Trophoblast cell (in vitro differentiated cells and primary cell): ENCODE data around the gene IER3.
"Not testable (repeated sequence)": the region's sequence is repeated elsewhere in the genome, so short reads cannot be mapped to it uniquely, and the experiment has no call there.

Experiments
- DNase-seq, 2 donors: peaks; one replicate each; pipeline ENCODE4 v3.0.0-alpha.2; 2016
- H2AFZ ChIP-seq: 2 replicates; pipeline ENCODE4 v1.6.1; 2013; ENCODE audit warnings: low read length, moderate library complexity, mild to moderate bottlenecking; ENCODE audit not compliant: insufficient read depth, poor library complexity
- H2AK5ac ChIP-seq: 2 replicates; pipeline ENCODE4 v1.6.1; 2013; ENCODE audit warnings: mild to moderate bottlenecking, low read length
- H2BK120ac ChIP-seq: 2 replicates; pipeline ENCODE4 v1.6.1; 2013; ENCODE audit warnings: low read length, mild to moderate bottlenecking, moderate library complexity; ENCODE audit not compliant: insufficient read depth, poor library complexity
- H2BK12ac ChIP-seq: 2 replicates; pipeline ENCODE4 v1.6.1; 2013; ENCODE audit warnings: mild to moderate bottlenecking, low read length, moderate library complexity
- H2BK5ac ChIP-seq: 2 replicates; pipeline ENCODE4 v1.6.1; 2013; ENCODE audit warnings: low read length, low read depth, moderate library complexity, mild to moderate bottlenecking; ENCODE audit not compliant: poor library complexity
- H3K14ac ChIP-seq: 2 replicates; pipeline ENCODE4 v1.6.1; 2013; ENCODE audit warnings: mild to moderate bottlenecking, low read length
- H3K18ac ChIP-seq: 2 replicates; pipeline ENCODE4 v1.6.1; 2013; ENCODE audit warnings: mild to moderate bottlenecking, low read length
- H3K23ac ChIP-seq: 2 replicates; pipeline ENCODE4 v1.6.1; 2013; ENCODE audit warnings: low read length
- H3K27ac ChIP-seq: 2 replicates; pipeline ENCODE4 v1.5.1; 2013; ENCODE audit warnings: low read depth, mild to moderate bottlenecking, inconsistent platforms, low read length, moderate library complexity
- H3K27me3 ChIP-seq: 2 replicates; pipeline ENCODE4 v1.6.1; 2013; ENCODE audit warnings: inconsistent platforms, mild to moderate bottlenecking, low read length, moderate library complexity; ENCODE audit not compliant: insufficient read depth
- H3K36me3 ChIP-seq, 2 experiments: 1 replicate in 1 of 2; 2 replicates in 1 of 2; pipeline ENCODE4 v1.6.1; 2013; ENCODE audit warnings: low read length in 2 of 2, mild to moderate bottlenecking in 2 of 2, moderate library complexity in 1 of 2; ENCODE audit not compliant: insufficient read depth in 2 of 2, control insufficient read depth in 1 of 2
- H3K4ac ChIP-seq: 2 replicates; pipeline ENCODE4 v1.6.1; 2013; ENCODE audit warnings: low read depth, mild to moderate bottlenecking, low read length, moderate library complexity
- H3K4me1 ChIP-seq, 2 experiments: 1 replicate in 1 of 2; 2 replicates in 1 of 2; pipeline ENCODE4 v1.6.1; 2013; ENCODE audit warnings: low read length in 2 of 2, mild to moderate bottlenecking in 2 of 2, moderate library complexity in 1 of 2; ENCODE audit not compliant: insufficient read depth in 2 of 2, control insufficient read depth in 1 of 2
- H3K4me2 ChIP-seq: 2 replicates; pipeline ENCODE4 v1.6.1; 2013; ENCODE audit warnings: inconsistent platforms, mild to moderate bottlenecking, low read length, moderate library complexity
- H3K4me3 ChIP-seq: 2 replicates; pipeline ENCODE4 v1.5.1; 2013; ENCODE audit warnings: mild to moderate bottlenecking, low read depth, low read length, inconsistent platforms
- H3K79me1 ChIP-seq: one replicate; pipeline ENCODE4 v1.6.1; 2013; ENCODE audit warnings: low read length
- H3K79me2 ChIP-seq: 2 replicates; pipeline ENCODE4 v1.6.1; 2013; ENCODE audit warnings: low read length, mild to moderate bottlenecking; ENCODE audit not compliant: control insufficient read depth, insufficient read depth, poor library complexity
- H3K9ac ChIP-seq: 2 replicates; pipeline ENCODE4 v1.6.1; 2013; ENCODE audit warnings: mild to moderate bottlenecking, low read length
- H3K9me3 ChIP-seq: 2 replicates; pipeline ENCODE4 v1.6.1; 2013; ENCODE audit warnings: low read depth, mild to moderate bottlenecking, control low read depth, inconsistent platforms, low read length; ENCODE audit not compliant: insufficient read depth
- H4K12ac ChIP-seq: 2 replicates; pipeline ENCODE4 v1.6.1; 2013; ENCODE audit warnings: low read depth, mild to moderate bottlenecking, low read length, moderate library complexity
- H4K8ac ChIP-seq: 2 replicates; pipeline ENCODE4 v1.6.1; 2013; ENCODE audit warnings: low read depth, mild to moderate bottlenecking, low read length, moderate library complexity
- H4K91ac ChIP-seq: one replicate; pipeline ENCODE4 v1.6.1; 2013; ENCODE audit warnings: low read depth, mild to moderate bottlenecking, low read length, moderate library complexity
- WGBS: extraction: QIAGEN DNeasy Blood & Tissue Kit; methylation state at CpG from one replicate; pipeline ENCODE4 v1.1.7; 2013; ENCODE audit warnings: missing lambda C conversion rate; ENCODE audit not compliant: insufficient read length, insufficient coverage; ENCODE audit errors: extremely low coverage; 5-methylcytosine and 5-hydroxymethylcytosine counted together

IER3 gene

GRCh38 chr6:30723843-30724741 lies 20.3 kb downstream of the IER3 start:
- Histone ChIP-seq H3K36me3 (peaks cover 33 to 44% of the 10 kb centered on the region in 2 experiments), H3K79me2 (peaks cover 17% of the 10 kb centered on the region), H3K4me3 (peak overlapping the region; percentile 39), H3K79me1 (peaks cover 20% of the 10 kb centered on the region), H3K4ac (peak overlapping the region; percentile 8)
- not testable (repeated sequence) for H3K9me3 ChIP-seq, H3K4me2 ChIP-seq, H3K14ac ChIP-seq, H2AK5ac ChIP-seq, H4K12ac ChIP-seq, DNase-seq, H2BK120ac ChIP-seq, H2BK12ac ChIP-seq, H3K23ac ChIP-seq, H2AFZ ChIP-seq, H3K4me1 ChIP-seq, H3K27me3 ChIP-seq, H2BK5ac ChIP-seq, H3K27ac ChIP-seq, H4K91ac ChIP-seq, H3K18ac ChIP-seq, H4K8ac ChIP-seq, H3K9ac ChIP-seq
- WGBS = no CpG with 5 or more reads among the region's 29 CpGs

GRCh38 chr6:30723159-30723842 lies 21.0 kb downstream of the IER3 start:
- H4K12ac ChIP-seq, H3K27me3 ChIP-seq, H3K27ac ChIP-seq, H3K14ac ChIP-seq, H3K9me3 ChIP-seq, H2BK120ac ChIP-seq, H4K91ac ChIP-seq, H2BK12ac ChIP-seq, H4K8ac ChIP-seq, H2BK5ac ChIP-seq, H3K23ac ChIP-seq, H3K9ac ChIP-seq, H2AFZ ChIP-seq, DNase-seq, H2AK5ac ChIP-seq, H3K4me1 ChIP-seq, H3K18ac ChIP-seq: not testable (repeated sequence)
- H3K4ac ChIP-seq = peak overlapping the region; percentile 8
- H3K4me2 ChIP-seq = peak overlapping the region; percentile 60
- H3K79me2 ChIP-seq = peaks cover 17% of the 10 kb centered on the region
- no CpG with 5 or more reads among the region's 16 CpGs for WGBS
- H3K36me3 ChIP-seq = peaks cover 33 to 44% of the 10 kb centered on the region in 2 experiments
- peaks cover 20% of the 10 kb centered on the region for H3K79me1 ChIP-seq
- H3K4me3 ChIP-seq = peak overlapping the region; percentile 39

- H3K79me2 ChIP-seq = peaks cover 17% of the 10 kb centered on the region
- peak overlapping the region; percentile 18 for H3K9ac ChIP-seq
- peak overlapping the region; percentile 90 for H3K4me3 ChIP-seq
- no peak overlapping the region for H4K91ac ChIP-seq
- H3K79me1 ChIP-seq = peaks cover 20% of the 10 kb centered on the region
- H3K14ac ChIP-seq = no peak overlapping the region
- H4K8ac ChIP-seq = no peak overlapping the region
- no peak overlapping the region for H4K12ac ChIP-seq
- peaks cover 0 to 4% of the 10 kb centered on the region in 2 experiments for H3K4me1 ChIP-seq
- H3K27me3 ChIP-seq = no peaks in the 10 kb centered on the region
- no peak overlapping the region for H3K18ac ChIP-seq
- no peak overlapping the region for H3K27ac ChIP-seq
- H3K4ac ChIP-seq = no peak overlapping the region
- no peak overlapping the region for H2BK12ac ChIP-seq
- no peak overlapping the region for H2BK120ac ChIP-seq
- H3K36me3 ChIP-seq = peaks cover 28 to 39% of the 10 kb centered on the region in 2 experiments
- DNase-seq = peak; percentile 79 to 88
- H3K9me3 ChIP-seq = peaks cover 4% of the 10 kb centered on the region
- H2BK5ac ChIP-seq = no peak overlapping the region
- H3K4me2 ChIP-seq = peak overlapping the region; percentile 60
- WGBS = no CpG with 5 or more reads among the region's 27 CpGs
- H3K23ac ChIP-seq = no peak overlapping the region
- H2AFZ ChIP-seq = no peak overlapping the region
- H2AK5ac ChIP-seq = no peak overlapping the region
These were observed 21.9 kb downstream of the IER3 start for GRCh38 chr6:30722280-30723112.

GRCh38 chr6:30722025-30722279 lies 22.4 kb downstream of the IER3 start:
- H3K4me1 ChIP-seq, H2AK5ac ChIP-seq, H3K9me3 ChIP-seq, H3K23ac ChIP-seq, H3K27me3 ChIP-seq, H3K18ac ChIP-seq, H2BK12ac ChIP-seq, H2AFZ ChIP-seq, H4K8ac ChIP-seq, H2BK120ac ChIP-seq: not testable (repeated sequence)
- peak; percentile 50 to 57 for DNase-seq
- Histone ChIP-seq H4K12ac (peak overlapping the region; percentile 93), H3K79me1 (peaks cover 21% of the 10 kb centered on the region), H3K79me2 (peaks cover 18% of the 10 kb centered on the region), H3K9ac (peak overlapping the region; percentile 93), H3K27ac (peak overlapping the region; percentile 96), H3K14ac (peak overlapping the region; percentile 97), H3K4me3 (peak overlapping the region; percentile 90), H3K36me3 (peaks cover 28 to 39% of the 10 kb centered on the region in 2 experiments), H4K91ac (peak overlapping the region; percentile 96), H3K4me2 (peak overlapping the region; percentile 60), H3K4ac (peak overlapping the region; percentile 100), H2BK5ac (peak overlapping the region; percentile 95)
- no CpG with 5 or more reads among the region's 10 CpGs for WGBS
